HEK293 (cell line): ENCODE data around the gene PRDX2.
A peak's percentile ranks its signal among the peaks of the same experiment; 100 is the strongest.

Source experiments
- CTCF ChIA-PET: fragments of 350-600 bp; formaldehyde crosslinking; extraction: SDS; loops from one replicate; lab custom pipeline; 2021; ENCODE audit warnings: antibody characterized with exemption; lab: Yijun Ruan, JAX
- POLR2A ChIA-PET: fragments of 300-600 bp; formaldehyde crosslinking; extraction: SDS; loops from one replicate; lab custom pipeline; 2020; ENCODE audit warnings: antibody characterized with exemption, inconsistent platforms; lab: Yijun Ruan, JAX
- H3K27ac ChIP-seq: fragments of 200-500 bp; sonication (Bioruptor generic); 2 replicates; pipeline ENCODE4 v1.5.1; 2014; ENCODE audit warnings: low read depth, low read length, control low read depth, inconsistent platforms; ENCODE audit errors: extremely low read depth
- H3K36me3 ChIP-seq, 2 experiments: fragments of 200-500 bp in 1 of 2; sonication (Bioruptor generic) in 1 of 2; 1 replicate in 1 of 2; 2 replicates in 1 of 2; pipeline ENCODE4 v1.5.1; 2014 to 2017; ENCODE audit warnings: inconsistent platforms in 2 of 2, low read length in 2 of 2; ENCODE audit not compliant: control insufficient read depth in 2 of 2, insufficient read depth in 1 of 2
- H3K4me1 ChIP-seq: fragments of 200-500 bp; sonication (Bioruptor generic); 2 replicates; pipeline ENCODE4 v1.5.1; 2014; ENCODE audit warnings: mild to moderate bottlenecking, low read length, inconsistent platforms; ENCODE audit not compliant: control insufficient read depth, insufficient read depth
- H3K4me3 ChIP-seq: 2 replicates; pipeline ENCODE4 v1.5.1; 2011; ENCODE audit warnings: low read depth, mild to moderate bottlenecking, control low read depth, low read length, moderate library complexity
- H3K9me3 ChIP-seq: fragments of 200-500 bp; sonication (Bioruptor generic); 2 replicates; pipeline ENCODE4 v1.5.1; 2014; ENCODE audit warnings: low read depth, low read length, inconsistent platforms; ENCODE audit not compliant: control insufficient read depth, insufficient read depth
- KLF1 ChIP-seq: fragments of 450-650 bp; formaldehyde crosslinking; IDR thresholded peaks from 2 replicates; pipeline ENCODE4 v1.5.1; 2016; ENCODE audit warnings: missing biosample characterization, missing genetic modification characterization
- KLF17 ChIP-seq: fragments of 450-650 bp; formaldehyde crosslinking; IDR thresholded peaks from 2 replicates; pipeline ENCODE4 v1.5.1; 2016; ENCODE audit warnings: missing biosample characterization, missing genetic modification characterization
- REPIN1 ChIP-seq: fragments of 450-650 bp; formaldehyde crosslinking; IDR thresholded peaks from 2 replicates; pipeline ENCODE4 v1.5.1; 2017; ENCODE audit warnings: missing biosample characterization, missing genetic modification characterization, low read depth
- TRIM28 ChIP-seq: IDR thresholded peaks from 2 replicates; pipeline ENCODE4 v1.6.1; 2011; ENCODE audit warnings: low read length, control low read depth, borderline replicate concordance
- ZBTB10 ChIP-seq: fragments of 450-650 bp; formaldehyde crosslinking; IDR thresholded peaks from 2 replicates; pipeline ENCODE4 v1.5.1; 2016; ENCODE audit warnings: missing biosample characterization, missing genetic modification characterization
- ZBTB17 ChIP-seq: fragments of 450-650 bp; formaldehyde crosslinking; IDR thresholded peaks from 2 replicates; pipeline ENCODE4 v1.5.1; 2016; ENCODE audit warnings: missing biosample characterization, missing genetic modification characterization
- ZBTB48 ChIP-seq: fragments of 450-650 bp; formaldehyde crosslinking; IDR thresholded peaks from 2 replicates; pipeline ENCODE4 v1.5.1; 2016; ENCODE audit warnings: missing biosample characterization, missing genetic modification characterization
- ZBTB8A ChIP-seq: fragments of 450-650 bp; formaldehyde crosslinking; IDR thresholded peaks from 2 replicates; pipeline ENCODE4 v1.5.1; 2016; ENCODE audit warnings: missing biosample characterization, missing genetic modification characterization
- ZEB2 ChIP-seq: fragments of 450-650 bp; formaldehyde crosslinking; IDR thresholded peaks from 2 replicates; pipeline ENCODE4 v1.5.1; 2016; ENCODE audit warnings: missing biosample characterization, missing genetic modification characterization
- ZFP37 ChIP-seq: fragments of 450-650 bp; formaldehyde crosslinking; IDR thresholded peaks from 2 replicates; pipeline ENCODE4 v1.5.1; 2016; ENCODE audit warnings: missing biosample characterization, missing genetic modification characterization
- ZNF174 ChIP-seq: fragments of 450-650 bp; formaldehyde crosslinking; IDR thresholded peaks from 2 replicates; pipeline ENCODE4 v1.5.0; 2017; ENCODE audit warnings: missing biosample characterization, mild to moderate bottlenecking, missing genetic modification characterization
- ZNF202 ChIP-seq: fragments of 450-650 bp; formaldehyde crosslinking; IDR thresholded peaks from 2 replicates; pipeline ENCODE4 v1.5.1; 2016; ENCODE audit warnings: missing biosample characterization, missing genetic modification characterization, borderline replicate concordance
- ZNF239 ChIP-seq: fragments of 450-650 bp; formaldehyde crosslinking; IDR thresholded peaks from 2 replicates; pipeline ENCODE4 v1.5.1; 2016; ENCODE audit warnings: missing biosample characterization, missing genetic modification characterization
- ZNF335 ChIP-seq: fragments of 450-650 bp; formaldehyde crosslinking; conservative IDR thresholded peaks from 2 replicates; pipeline ENCODE4 v1.5.1; 2016; ENCODE audit warnings: missing biosample characterization, missing genetic modification characterization
- ZNF350 ChIP-seq: fragments of 450-650 bp; formaldehyde crosslinking; IDR thresholded peaks from 2 replicates; pipeline ENCODE4 v1.5.0; 2017; ENCODE audit warnings: missing biosample characterization, mild to moderate bottlenecking, missing genetic modification characterization
- ZNF354C ChIP-seq: fragments of 450-650 bp; formaldehyde crosslinking; IDR thresholded peaks from 2 replicates; pipeline ENCODE4 v1.5.1; 2016; ENCODE audit warnings: missing biosample characterization, missing genetic modification characterization, low read depth, borderline replicate concordance
- ZNF394 ChIP-seq: fragments of 450-650 bp; formaldehyde crosslinking; IDR thresholded peaks from 2 replicates; pipeline ENCODE4 v1.5.1; 2016; ENCODE audit warnings: missing biosample characterization, missing genetic modification characterization, mild to moderate bottlenecking, moderate library complexity, borderline replicate concordance
- ZNF501 ChIP-seq: fragments of 450-650 bp; formaldehyde crosslinking; IDR thresholded peaks from 2 replicates; pipeline ENCODE4 v1.5.1; 2016; ENCODE audit warnings: missing biosample characterization, missing genetic modification characterization
- ZNF529 ChIP-seq: fragments of 450-650 bp; formaldehyde crosslinking; IDR thresholded peaks from 2 replicates; pipeline ENCODE4 v1.5.1; 2017; ENCODE audit warnings: missing genetic modification characterization, missing biosample characterization; ENCODE audit not compliant: insufficient replicate concordance
- ZNF571 ChIP-seq: fragments of 450-650 bp; formaldehyde crosslinking; IDR thresholded peaks from 2 replicates; pipeline ENCODE4 v1.5.0; 2017; ENCODE audit warnings: missing biosample characterization, missing genetic modification characterization
- ZNF580 ChIP-seq: fragments of 450-650 bp; formaldehyde crosslinking; IDR thresholded peaks from 2 replicates; pipeline ENCODE4 v1.5.1; 2016; ENCODE audit warnings: missing biosample characterization, missing genetic modification characterization
- ZNF692 ChIP-seq: fragments of 450-650 bp; formaldehyde crosslinking; IDR thresholded peaks from 2 replicates; pipeline ENCODE4 v1.5.1; 2016; ENCODE audit warnings: missing biosample characterization, missing genetic modification characterization
- ZNF707 ChIP-seq: fragments of 450-650 bp; formaldehyde crosslinking; IDR thresholded peaks from 2 replicates; pipeline ENCODE4 v1.5.1; 2016; ENCODE audit warnings: missing biosample characterization, missing genetic modification characterization
- ZNF843 ChIP-seq: fragments of 450-650 bp; formaldehyde crosslinking; IDR thresholded peaks from 2 replicates; pipeline ENCODE4 v1.5.1; 2016; ENCODE audit warnings: missing biosample characterization, missing genetic modification characterization
- ZSCAN4 ChIP-seq: fragments of 450-650 bp; formaldehyde crosslinking; IDR thresholded peaks from 2 replicates; pipeline ENCODE4 v1.5.1; 2017; ENCODE audit warnings: missing biosample characterization, missing genetic modification characterization
- ZXDB ChIP-seq: fragments of 450-650 bp; formaldehyde crosslinking; IDR thresholded peaks from 2 replicates; pipeline ENCODE4 v1.5.1; 2016; ENCODE audit warnings: missing biosample characterization, missing genetic modification characterization

The PRDX2 gene

GRCh38 chr19:12789098-12789903 lies 12.3 kb downstream of the PRDX2 start (continued):
- TF ChIP-seq ZBTB48 (tag by site-specific recombination): 0 out of 2 replicates have a peak, but pooled peaks have one; percentile 10
- TF ChIP-seq ZBTB17 (tag by site-specific recombination): 0 out of 2 replicates have a peak, but pooled peaks have one; percentile 9
- no peak for TF ChIP-seq ZNF707 (tag by site-specific recombination)
- TF ChIP-seq KLF1 (tag by site-specific recombination): 0 out of 2 replicates have a peak, but pooled peaks have one; percentile 30
- peak; percentile 37; the same call in 1 of the 2 replicates for TF ChIP-seq ZNF335 (tag by site-specific recombination)
- no peak for TF ChIP-seq ZXDB (tag by site-specific recombination)
- no peak for TF ChIP-seq ZNF843
- 0 out of 2 replicates have a peak, but pooled peaks have one; percentile 19 for TF ChIP-seq ZNF580 (tag by site-specific recombination)
- TF ChIP-seq TRIM28: no peak
- no peak for TF ChIP-seq ZNF239 (tag by site-specific recombination)
- no peak; the same call in 1 of the 2 replicates for TF ChIP-seq KLF17 (tag by site-specific recombination)
- TF ChIP-seq ZBTB10: 0 out of 2 replicates have a peak, but pooled peaks have one; percentile 39
- no peak for TF ChIP-seq ZEB2
- peak; percentile 81 for TF ChIP-seq ZNF394
- no peak for TF ChIP-seq ZSCAN4 (tag by site-specific recombination)
- TF ChIP-seq REPIN1 (tag by site-specific recombination): no peak

- Histone ChIP-seq H3K36me3 (no peaks in the 10 kb centered on the region), H3K9me3 (no peaks in the 10 kb centered on the region), H3K4me3 (no peak overlapping the region), H3K27ac (peak overlapping the region; percentile 20), H3K4me1 (peaks cover 21% of the 10 kb centered on the region)
- POLR2A ChIA-PET: interaction anchor here (0.6 to 1.2 kb wide), 5 partner anchors 8 to 1459 kb away, joined by 3 to 7 read pairs (median 4); partner anchors contain the start of genes PRDX2 and THSD8
- CTCF ChIA-PET: interaction anchor here (0.7 to 3.4 kb wide), 5 partner anchors 11 to 37 kb away, joined by 4 to 20 read pairs (median 11); no protein-coding TSS in a partner anchor
- TF ChIP-seq ZFP37 (tag by site-specific recombination) (no peak), ZNF350 (tag by site-specific recombination) (no peak), ZNF571 (tag by site-specific recombination) (no peak), ZNF202 (no peak), ZBTB8A (tag by site-specific recombination) (peak; percentile 82), ZNF354C (tag by site-specific recombination) (no peak), ZNF501 (tag by site-specific recombination) (no peak; the same call in 1 of the 2 replicates), TRIM28 (no peak), ZNF174 (tag by site-specific recombination) (no peak), ZNF692 (peak; percentile 81), ZNF529 (no peak)
These were observed 12.9 kb downstream of the PRDX2 start for GRCh38 chr19:12788682-12789097.
